CD1c-positive myeloid dendritic cell (primary cell): ENCODE results near the gene MRPS9.
A peak's percentile ranks its signal among the peaks of the same experiment; 100 is the strongest.

Source experiments
- DNase-seq: peaks from one replicate; pipeline ENCODE4 v3.0.0-alpha.2; 2016; ENCODE audit errors: extremely low spot score

MRPS9 gene

DNA sequence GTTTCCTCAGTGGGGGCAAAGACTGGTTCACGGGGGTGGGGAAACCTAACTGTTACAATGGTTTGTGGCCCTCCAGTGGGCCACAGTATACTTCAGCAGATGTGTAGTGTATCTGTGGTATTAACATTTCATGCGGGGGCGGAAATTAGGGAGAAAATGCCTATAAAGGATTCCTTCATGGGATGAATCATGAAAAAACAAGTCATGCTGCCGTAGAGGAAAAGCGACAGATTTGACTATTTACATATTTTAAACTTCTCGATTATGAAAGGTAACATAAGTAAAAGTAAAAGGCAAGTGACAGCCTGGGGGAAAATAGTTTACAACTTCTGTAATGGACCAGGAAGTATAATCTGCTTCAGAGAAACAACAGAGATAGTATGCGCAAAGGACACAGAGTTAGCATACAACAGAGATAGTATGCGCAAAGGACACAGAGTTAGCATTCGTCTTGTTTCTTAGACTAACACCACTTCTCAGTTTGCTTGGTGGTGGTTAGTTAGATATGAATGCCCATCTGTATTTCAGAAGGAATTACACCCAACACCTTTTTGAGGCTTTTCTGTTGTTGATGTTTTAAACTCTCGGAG, 41.1 kb downstream of the MRPS9 start:
- DNase-seq, result no peak

DNA sequence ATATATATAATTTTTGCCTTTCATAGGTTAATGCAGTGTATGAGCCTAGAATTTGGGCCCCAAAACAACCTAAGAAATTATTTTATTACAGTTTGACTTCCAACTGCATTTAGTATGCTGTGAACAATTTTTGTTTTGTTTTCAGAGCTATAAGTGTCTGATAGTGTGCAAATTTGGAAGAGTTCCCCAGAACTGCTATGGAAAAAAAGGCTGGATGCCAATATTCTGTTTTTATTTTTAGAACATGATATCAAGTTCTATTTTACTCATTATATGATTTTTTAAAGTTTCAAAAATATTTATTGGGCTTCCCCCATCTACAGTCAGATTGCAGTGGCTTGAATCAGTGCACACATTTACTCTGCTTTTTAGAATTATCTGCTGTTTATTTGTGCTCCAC, 42.6 kb downstream of the MRPS9 start:
- DNase-seq, result no peak

GRCh38 chr2:105081006-105081601, 43.2 kb downstream of the MRPS9 start:
- DNase-seq, result no peak

DNA sequence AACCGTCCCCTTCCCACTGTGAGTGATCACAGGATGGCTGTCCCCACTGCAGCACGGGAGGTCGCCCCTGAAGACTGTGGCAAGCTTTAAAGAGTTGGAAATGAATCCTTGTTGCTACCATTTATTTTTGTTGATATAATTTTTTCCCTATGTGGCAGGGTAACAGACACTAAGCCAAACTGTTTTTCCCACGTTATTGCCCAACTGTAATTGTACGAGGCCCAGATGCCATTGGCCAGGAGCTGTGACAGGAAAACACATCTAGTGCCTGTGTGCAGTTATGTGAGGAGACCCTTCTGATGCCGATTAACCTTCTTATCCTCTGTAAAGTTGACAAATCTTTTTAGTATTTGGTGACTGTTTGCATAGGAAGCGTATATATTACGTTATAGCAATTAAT, 44.2 kb downstream of the MRPS9 start:
- no peak for DNase-seq

- DNase-seq, result no peak
Measured at GRCh38 chr2:105085525-105085924, 47.7 kb downstream of the MRPS9 start.

DNA sequence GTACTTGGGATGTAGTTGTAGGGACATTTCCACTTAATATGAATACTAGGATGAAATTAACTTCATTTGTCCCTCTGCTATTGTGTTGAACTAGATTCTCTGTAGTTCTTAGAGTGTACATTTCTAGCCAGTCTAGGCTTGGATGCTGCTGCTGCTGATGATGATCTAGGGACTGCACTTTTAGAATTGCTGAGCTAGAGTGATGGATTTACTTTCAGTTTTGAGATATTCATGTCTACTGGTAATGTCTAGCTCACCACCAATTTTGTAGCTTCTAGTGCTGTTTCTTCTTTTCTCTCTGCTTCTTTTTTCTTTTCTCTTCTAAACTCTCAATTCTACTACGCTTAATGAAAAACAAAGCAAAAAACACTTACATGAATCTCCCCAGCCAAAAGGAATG, 49.4 kb downstream of the MRPS9 start:
- no peak for DNase-seq

DNA sequence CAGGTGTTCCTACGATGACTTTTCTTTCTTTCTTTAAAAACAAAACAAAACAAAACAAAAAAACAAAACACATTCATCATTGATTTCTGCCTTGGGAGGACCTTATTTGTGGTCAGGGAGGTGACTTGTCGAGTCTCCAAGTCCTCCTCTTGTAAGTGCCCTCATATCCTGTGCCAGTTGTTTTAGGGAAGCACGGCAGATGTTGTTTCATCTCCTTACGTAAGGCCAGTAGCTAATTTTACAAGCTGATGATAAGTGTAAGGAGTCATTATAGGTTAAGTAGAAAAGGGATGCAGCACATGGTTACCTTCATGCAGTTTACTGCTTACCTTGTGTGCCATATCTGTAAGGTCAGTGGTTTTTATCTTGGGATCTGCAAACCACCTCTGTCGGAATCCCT, 52.2 kb downstream of the MRPS9 start:
- no peak for DNase-seq

GRCh38 chr2:105092797-105093196, 54.9 kb downstream of the MRPS9 start:
- DNase-seq, result no peak

DNA sequence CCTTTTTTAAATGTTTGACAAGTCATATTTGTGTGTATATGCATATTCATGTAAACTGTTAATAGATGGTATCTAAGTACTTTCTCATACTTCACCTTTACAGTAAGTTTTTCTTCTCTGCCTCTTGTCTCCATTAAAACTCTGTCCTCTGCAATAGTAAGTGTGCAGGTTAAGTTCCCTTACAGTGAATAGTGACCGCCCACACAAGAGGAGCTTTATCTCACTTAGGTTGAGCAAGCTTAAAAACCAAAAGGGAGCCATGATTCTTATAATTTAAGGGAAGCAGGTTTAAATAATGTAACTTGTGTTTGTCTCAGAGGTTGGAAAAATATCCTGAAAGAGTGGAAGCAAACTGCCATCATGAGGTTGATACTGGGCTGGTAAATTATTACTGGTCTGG, 61.3 kb downstream of the MRPS9 start:
- DNase-seq, result peak; percentile 42

DNA sequence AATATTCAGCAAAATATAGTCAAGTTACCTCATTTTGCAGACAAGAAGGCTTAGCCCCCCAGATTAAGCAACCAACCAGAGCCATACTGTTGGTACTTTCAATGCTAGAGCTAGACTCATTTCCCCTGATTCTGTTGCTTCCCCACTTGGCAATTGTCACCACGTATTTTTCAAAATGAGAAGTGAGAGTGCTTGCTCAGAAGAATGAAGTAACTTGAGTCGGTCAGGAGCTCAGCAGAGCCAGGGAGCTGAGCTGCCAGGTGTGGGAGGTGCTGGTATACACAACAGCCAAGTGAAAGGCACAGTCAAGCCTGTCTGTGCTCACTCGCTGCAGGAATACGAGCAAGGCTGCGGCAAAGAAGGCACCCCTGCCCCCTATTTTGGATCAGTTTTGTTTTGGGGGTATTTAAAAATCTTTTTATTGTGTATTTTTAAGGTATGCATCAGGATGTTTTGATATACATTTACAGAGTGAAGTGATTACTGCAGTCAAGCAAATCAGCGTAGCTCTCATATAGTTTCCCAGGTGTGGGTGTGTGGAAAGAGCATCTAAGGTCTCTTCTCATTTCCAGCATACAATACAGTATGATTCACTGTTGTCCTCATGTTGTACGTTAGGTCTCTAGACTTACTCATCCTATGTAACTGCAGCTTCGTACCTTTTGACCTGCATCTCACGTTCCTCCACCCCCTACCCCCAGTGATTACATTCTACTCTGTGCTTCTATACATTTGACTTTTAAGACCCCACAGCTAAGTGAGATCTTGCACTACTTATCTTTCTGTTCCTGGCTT, 62.4 kb downstream of the MRPS9 start:
- DNase-seq, result peak; percentile 72

GRCh38 chr2:105102001-105102400, 64.1 kb downstream of the MRPS9 start:
- DNase-seq, result no peak

DNA sequence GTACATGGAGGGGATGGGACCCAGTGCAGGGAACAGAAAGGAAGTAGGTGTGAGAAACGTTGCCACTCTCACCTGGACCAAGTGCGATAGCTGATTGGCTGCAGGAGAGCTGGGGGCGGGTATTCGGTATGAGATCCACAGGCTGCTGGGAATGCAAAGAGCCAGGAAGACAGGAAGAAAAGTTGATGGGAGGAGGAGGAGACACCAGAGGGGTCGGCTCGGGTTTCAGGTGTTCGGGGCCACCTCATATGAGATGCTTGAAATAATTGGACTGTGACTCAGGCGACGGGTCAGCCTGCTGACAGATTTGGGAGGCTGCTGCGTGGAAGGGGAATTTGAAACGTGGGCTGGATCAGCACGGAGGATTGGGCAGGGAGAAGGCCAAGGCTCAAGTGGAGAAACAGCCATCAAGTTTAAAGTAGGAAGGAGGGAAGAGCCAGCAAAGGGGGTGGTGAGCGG, 65.1 kb downstream of the MRPS9 start:
- no peak for DNase-seq

DNA sequence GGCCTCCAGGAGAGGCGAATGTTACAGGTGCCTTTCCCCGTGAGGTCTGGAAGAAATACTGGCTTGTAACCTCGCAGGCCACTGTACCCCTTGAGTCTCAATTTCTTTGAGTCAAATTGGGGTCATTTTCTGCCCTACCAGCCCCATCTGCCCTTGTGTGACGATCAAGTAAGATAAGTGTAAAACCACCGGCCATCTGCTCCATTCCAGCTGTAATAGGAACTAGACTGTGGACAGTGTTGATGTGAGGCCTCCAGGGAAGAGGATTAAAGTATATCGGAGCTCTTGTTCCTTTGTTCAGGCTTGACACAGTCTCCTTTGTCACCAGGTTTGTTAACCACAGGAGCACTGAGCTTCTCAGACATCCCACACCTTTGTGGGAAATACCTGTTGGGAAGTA, 65.6 kb downstream of the MRPS9 start:
- no peak for DNase-seq

GRCh38 chr2:105104208-105104731, 66.4 kb downstream of the MRPS9 start:
- DNase-seq, result no peak

DNA sequence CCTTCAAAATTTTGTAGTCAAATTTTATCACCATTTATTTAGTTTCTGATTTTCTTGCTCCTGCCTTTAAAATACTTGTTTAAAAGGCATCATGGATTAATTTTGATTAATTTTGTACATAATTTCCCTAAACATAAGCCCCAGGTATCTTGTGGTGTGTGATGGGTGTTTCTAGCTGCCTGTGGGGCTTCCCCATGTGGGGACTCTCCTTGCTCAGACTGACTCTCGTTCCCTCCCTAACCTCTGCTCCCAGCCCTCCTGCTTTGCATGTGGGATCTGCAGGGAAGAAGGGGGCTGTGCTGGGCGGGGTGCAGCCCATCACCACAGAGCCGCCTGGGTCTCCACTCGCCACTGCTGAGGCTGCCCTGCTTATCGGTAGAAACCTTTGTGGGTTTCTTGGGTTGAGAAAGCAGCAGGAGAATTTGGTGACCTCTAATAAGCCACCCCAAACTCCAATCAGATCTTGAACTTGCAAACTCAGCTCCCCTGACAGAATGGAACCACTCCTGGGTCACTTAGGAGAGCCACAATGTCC, 72.5 kb downstream of the MRPS9 start:
- no peak for DNase-seq

DNA sequence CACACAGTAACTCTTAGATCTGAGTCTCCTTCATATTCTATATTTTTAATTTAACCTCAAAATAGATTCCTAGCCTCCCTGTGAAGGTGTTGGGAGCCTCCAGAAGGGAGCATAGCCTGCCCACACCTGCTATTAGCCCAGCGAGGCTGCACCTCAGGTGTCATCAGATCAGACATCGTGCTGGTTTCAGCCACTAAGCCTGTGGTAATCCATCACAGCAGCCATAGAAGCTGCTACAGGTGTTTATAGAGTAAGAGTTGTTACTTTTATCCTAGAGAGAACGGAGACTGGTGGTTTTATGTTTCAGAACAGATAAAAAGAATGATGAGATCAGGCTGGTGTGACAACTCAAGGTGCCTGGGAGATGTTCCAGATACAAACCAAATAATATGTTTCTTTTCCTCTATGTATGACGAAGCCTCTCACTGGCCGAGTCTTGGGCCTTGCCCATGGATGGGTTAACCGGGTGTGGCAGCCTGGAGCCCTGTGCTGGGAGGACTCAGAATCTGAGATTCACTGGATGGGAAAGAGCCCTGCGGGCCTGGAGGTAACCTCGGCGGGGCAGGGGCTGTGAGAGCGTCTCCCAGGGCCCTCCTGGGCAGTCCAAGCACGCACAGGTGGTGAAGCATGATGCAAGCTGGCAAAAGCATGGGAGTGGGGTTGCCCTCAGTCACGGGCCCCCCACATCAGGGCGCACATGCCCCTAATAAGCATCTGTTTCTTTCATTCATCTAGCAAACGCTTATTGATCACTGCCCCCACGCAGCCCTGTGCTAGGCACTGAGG, 73.7 kb downstream of the MRPS9 start:
- DNase-seq, result no peak

DNA sequence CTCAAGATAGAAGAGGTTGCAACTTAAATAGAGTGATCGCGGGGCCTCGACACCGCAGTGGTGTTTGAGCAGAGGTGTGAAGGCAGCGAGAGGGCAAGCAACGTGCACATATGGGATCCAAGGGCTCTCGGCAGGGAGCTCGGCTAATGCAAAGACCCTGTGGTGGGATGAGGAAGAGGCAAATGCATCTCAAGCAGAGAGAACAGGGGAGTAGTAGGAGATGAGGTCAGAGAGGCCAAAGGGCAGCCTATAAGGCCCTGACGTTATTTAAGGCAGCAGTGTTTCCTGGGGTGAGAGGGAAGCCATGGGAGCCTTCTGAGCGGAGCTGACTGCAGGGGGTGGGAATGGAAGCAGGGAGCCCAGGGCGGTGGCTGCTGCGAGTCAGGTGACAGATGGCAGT, 74.5 kb downstream of the MRPS9 start:
- DNase-seq, result no peak

- DNase-seq, result no peak
Measured at GRCh38 chr2:105113616-105114291, 75.9 kb downstream of the MRPS9 start.

DNA sequence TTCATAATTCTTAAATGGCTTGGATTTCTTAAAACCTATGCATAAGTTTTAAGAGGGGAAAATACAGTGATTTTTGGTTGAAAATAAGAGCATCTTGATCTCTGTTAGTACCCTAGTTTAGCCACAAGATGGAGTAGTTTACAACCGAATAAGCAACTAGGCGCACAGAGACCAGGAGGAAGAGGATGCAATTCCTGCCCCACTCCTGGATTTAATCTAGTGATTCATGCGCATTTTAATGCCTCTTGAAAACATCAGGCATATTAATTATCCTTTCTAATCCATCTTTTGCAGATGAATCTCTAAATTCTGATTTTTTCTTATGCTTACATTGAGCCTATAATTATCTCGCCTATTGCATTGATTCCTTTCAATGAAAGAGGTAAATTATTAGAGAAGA, 76.7 kb downstream of the MRPS9 start:
- DNase-seq, result peak; percentile 70

GRCh38 chr2:105116348-105116747, 78.5 kb downstream of the MRPS9 start:
- DNase-seq, result no peak

- no peak for DNase-seq
Measured at GRCh38 chr2:105117565-105117964, 79.7 kb downstream of the MRPS9 start.
